ENCODE results near the gene CFAP97D1.
"Not testable (repeated sequence)": the region's sequence is repeated elsewhere in the genome, so short reads cannot be mapped to it uniquely, and the experiment has no call there.

CFAP97D1 gene

GRCh38 chr17:43768943-43769342, 11.3 kb upstream of the CFAP97D1 start:
- no peak for DNase-seq

DNA sequence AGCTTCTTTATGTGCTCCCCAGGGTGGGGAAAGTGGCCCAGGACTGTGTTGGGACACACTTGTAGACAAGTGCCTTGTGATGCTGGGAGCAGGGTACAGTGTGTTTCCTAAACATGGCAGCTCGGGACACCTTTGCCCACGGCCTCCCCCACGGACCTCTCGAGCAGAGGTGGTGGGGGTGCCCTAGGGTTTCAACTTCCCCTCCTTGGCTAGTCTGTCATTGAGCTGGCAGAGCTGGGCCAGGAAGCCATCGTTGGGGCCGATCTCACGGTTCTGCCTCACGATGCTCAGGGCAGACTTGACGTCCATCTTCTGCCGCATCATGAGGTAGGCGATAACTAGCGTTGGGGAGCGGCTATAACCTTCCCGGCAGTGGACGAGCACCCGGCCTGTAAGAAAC, 10.8 kb upstream of the CFAP97D1 start:
- DNase-seq: no peak

DNA sequence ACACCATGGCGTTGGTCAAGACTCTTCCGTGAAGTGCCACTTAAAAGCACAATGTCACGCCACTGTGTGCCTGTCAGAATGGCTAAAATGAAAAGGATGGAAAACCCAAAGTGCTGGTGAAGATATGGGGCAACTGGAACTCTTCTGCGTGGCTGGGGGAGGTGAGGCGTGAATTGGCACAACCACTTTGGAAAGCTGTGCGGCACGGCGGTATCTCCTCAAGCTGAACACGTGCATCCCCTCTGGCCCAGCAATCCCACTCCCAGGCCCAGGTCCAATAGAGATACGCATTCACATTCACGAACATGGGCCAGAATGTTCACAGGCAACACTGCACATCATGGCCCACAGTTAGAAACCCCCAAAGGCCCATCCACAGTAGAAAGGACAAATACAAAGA, 10.4 kb upstream of the CFAP97D1 start:
- DNase-seq: no peak

GRCh38 chr17:43770957-43771356, 9.3 kb upstream of the CFAP97D1 start:
- DNase-seq: no peak

- no peak for DNase-seq
Observed at GRCh38 chr17:43771463-43771862, 8.8 kb upstream of the CFAP97D1 start.

GRCh38 chr17:43772877-43773648, 7.2 kb upstream of the CFAP97D1 start:
- DNase-seq: no peak

GRCh38 chr17:43774304-43775250, 5.7 kb upstream of the CFAP97D1 start:
- no peak for DNase-seq

DNA sequence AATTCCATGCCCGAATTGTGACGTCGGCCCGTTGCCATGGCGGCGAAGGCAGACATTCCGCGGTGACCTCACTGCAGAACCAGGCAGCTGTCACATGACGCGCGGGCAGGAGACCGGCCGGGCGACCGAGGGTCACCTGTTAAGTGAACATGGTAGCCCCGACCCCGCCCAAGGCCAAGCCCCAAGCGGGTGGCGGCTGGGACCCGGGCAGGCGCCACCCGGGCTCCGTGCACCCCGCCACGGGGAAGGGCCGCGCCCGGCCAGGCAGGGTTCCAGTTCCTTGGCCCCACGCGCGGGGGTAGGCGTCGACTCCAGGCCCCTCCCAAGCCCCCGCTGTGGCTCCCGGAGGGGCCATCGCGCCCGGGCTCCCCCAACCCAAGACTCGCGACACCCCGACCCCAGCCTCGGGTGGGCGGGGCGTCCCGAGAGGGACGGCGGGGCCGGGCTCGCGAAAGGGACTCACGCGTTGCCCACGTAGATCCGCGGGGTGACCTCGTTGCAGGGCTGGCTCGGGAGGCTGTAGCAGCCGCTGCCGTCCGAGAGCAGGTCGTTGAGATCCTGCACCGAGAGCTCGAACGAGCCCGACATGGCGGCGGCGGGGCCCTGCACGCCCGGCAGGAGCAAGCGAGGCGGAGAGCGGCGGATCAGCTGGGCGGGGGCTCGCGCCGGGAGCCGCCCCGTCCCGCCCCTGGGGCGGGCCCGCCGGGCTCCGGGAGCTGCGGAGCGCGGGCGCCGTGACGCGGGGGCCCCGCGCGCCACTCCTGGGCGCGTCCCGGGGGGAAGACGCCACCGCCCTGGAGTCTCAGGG, 1.7 kb upstream of the CFAP97D1 start, which contains the start of gene DUSP3:
Gene DUSP3 (minus strand): TSS at position 641 of the 808 bp plus-strand sequence. CDS start 53 bp downstream, at position 588.
- DNase-seq: peak; percentile 24

DNA sequence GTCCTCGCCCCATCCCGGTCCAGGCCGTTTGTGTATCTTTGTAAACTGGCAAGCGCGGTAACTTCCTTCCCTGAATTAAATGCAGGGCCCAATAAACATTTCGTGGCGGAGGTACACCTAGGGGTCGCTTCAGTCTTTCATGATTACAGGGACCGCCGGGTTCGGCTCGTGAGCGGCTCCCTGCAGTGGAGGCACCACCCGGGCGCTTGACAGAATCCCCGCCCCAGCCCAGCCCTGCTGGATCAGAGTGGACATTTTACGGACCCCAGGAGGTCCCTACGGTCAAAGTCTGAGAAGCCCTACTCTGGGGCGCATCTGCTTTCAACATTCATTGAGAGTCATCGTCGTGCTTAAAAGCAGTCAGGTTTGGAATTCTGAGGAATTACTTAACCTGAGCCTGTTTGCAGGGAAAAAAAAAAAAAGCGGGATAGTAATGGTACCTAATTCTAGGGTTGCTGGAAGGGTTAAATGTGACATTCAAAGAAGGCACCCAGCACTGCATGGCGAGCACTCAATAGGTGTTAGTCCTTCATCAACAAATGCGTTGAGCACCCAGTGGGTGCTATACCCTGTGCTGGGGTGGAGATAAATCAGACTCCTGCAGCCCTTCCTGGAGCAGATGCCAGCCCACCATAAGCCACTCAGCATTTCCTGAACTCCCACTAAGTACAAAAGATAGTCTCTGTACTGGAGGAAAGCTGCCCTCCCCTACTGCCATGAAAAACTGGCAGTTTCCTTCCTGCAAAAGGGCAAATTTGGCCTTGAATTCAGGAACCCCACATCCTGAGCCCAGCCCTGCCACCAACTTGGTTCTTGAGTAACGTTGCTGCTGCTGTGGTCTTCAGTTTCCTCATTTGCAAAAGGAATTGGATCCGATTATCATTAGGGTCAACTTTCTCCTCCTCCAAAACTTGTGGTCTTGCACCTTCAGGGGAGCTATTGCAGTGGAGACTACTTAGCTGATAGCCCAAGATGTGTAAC, 800 bp upstream of the CFAP97D1 start:
- DNase-seq: no peak

GRCh38 chr17:43782913-43783680, 2.9 kb downstream of the CFAP97D1 start:
- DNase-seq: no peak

DNA sequence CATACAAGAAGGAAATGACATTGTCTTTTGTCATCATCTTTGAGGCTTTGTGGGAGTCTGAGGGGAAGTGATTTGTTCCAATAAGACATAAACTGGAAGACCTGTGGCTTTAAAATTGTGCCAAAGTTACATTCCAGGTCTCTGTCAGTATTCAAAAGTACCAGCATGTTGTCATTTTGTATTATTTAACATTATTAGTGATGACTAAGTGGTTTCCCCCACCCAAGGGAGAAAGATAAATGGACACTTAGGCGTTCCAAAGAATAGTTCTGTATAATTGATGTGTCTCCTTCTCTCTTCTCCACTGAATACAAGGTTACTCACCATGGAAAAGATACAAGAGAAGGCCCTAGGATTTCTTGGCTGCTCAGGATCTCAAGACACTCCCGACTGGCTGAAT, 3.8 kb downstream of the CFAP97D1 start:
- DNase-seq: no peak

DNA sequence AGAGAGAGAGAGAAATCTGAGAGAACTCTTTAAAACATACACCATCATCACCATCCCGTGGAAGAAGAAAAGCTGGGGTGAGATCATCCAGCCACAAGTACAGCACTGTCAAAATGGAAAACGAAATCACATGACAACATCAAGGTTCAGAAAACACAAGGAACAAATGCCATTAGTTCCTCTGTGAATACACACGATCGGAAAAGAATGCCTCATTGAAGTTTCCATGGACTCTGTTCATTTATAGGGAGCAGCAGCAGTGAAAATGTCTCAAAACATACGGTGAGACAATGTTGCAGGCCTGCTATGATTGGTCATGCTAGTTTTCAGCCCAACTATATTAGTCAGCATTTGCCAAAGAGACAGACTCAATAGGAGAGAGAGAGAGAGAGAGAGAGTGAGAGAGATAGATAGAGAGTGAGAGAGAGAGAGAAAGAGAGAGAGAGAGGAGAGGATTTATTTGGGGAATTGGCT, 4.4 kb downstream of the CFAP97D1 start:
- no peak for DNase-seq

DNA sequence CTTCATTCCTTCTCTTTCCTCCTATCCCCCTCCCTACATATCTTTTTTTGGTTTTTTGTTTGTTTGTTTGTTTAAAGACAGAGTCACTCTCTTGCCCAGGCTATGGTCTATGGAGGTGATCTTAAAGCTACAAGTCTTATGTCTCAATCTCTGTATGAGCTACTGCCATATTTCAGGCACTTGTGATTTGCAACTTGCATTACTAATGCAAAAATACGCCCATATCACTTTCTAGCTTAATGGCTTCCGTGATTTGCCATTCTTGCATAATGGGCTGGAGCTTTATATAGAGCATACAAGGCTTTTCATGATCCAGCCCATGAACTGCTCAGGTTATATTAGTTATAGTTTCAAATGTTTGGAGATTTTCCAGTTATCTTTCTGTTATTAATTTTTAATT, 7.5 kb downstream of the CFAP97D1 start:
- no peak for DNase-seq

GRCh38 chr17:43788540-43788939, 8.3 kb downstream of the CFAP97D1 start:
- DNase-seq: no peak

- DNase-seq: no peak
Observed at GRCh38 chr17:43789482-43789881, 9.2 kb downstream of the CFAP97D1 start.

GRCh38 chr17:43790311-43790940, 10.2 kb downstream of the CFAP97D1 start:
- DNase-seq: no peak

DNA sequence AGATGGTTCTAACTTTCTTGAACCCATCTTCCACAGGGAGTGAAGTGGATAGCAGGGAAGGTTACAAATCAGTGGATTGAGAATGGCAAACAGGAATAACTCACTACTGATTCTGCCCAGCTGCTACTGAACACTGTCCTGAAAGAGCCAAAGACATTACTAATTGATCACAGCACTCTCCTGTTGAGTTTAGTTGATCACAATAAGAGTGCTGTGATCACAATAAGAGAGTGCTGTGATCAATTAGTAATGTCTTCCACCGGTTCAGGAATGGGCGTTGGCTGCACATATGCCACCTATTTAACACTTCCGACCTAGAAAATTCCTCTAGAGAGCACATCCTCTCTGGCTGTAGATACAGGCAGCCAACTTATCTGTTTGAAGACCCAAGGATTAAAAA, 11.4 kb downstream of the CFAP97D1 start:
- DNase-seq: no peak

DNA sequence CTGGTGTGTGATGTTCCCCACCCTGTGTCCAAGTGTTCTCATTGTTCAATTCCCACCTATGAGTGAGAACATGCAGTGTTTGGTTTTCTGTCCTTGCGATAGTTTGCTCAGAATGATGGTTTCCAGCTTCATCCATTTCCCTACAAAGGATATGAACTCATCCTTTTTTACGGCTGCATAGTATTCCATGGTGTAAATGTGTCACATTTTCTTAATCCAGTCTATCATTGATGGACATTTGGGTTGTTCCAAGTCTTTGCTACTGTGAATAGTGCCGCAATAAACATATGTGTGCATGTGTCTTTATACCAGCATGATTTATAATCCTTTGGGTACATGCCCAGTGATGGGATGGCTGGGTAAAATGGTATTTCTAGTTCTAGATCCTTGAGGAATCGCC, 12.4 kb downstream of the CFAP97D1 start:
- not testable (repeated sequence) for DNase-seq

DNA sequence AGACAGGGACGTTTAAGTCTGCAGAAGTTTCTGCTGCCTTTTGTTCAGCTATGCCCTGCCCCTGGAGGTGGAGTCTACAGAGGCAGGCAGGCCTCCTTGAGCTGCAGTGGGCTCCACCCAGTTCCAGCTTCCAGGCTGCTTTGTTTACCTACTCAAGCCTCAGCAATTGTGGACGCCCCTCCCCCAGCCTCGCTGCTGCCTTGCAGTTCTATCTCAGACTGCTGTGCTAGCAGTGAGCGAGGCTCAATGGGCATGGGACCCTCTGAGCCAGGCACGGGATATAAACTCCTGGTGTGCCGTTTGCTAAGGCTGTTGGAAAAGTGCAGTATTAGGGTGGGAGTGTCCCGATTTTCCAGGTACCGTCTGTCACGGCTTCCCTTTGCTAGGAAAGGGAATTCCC, 17.8 kb downstream of the CFAP97D1 start:
- DNase-seq: not testable (repeated sequence)

GRCh38 chr17:43799047-43799446, 18.8 kb downstream of the CFAP97D1 start:
- DNase-seq: no peak
